SK-N-SH treated with all-trans-retinoic acid at 6 μM for 48 hours (cell line): Measurements from ENCODE around the gene IQCM.

Experiments used
- CREB5 ChIP-seq: fragments of 250-450 bp; sonication (Bioruptor Pico); IDR thresholded peaks from 2 replicates; pipeline ENCODE4 v1.5.1; 2020; ENCODE audit warnings: low read depth, mild to moderate bottlenecking, moderate library complexity
- CSDC2 ChIP-seq: fragments of 250-450 bp; sonication (Bioruptor Pico); IDR thresholded peaks from 2 replicates; pipeline ENCODE4 v1.5.0; 2020; ENCODE audit warnings: mild to moderate bottlenecking, moderate library complexity
- ESRRG ChIP-seq: fragments of 250-450 bp; sonication (Bioruptor Pico); IDR thresholded peaks from 2 replicates; pipeline ENCODE4 v1.6.1; 2021; ENCODE audit warnings: mild to moderate bottlenecking
- GLIS3 ChIP-seq: fragments of 250-450 bp; sonication (Bioruptor Pico); IDR thresholded peaks from 2 replicates; pipeline ENCODE4 v1.5.0; 2020; ENCODE audit warnings: mild to moderate bottlenecking, moderate library complexity
- OSR1 ChIP-seq: fragments of 250-450 bp; sonication (Bioruptor Pico); IDR thresholded peaks from 2 replicates; pipeline ENCODE4 v1.8.0; 2022; ENCODE audit warnings: moderate library complexity, mild to moderate bottlenecking, inconsistent platforms
- PATZ1 ChIP-seq: fragments of 250-450 bp; sonication (Bioruptor Pico); IDR thresholded peaks from 2 replicates; pipeline ENCODE4 v1.8.0; 2020; ENCODE audit warnings: mild to moderate bottlenecking, moderate library complexity, borderline replicate concordance
- PPARA ChIP-seq: fragments of 250-450 bp; sonication (Bioruptor Pico); IDR thresholded peaks from 2 replicates; pipeline ENCODE4 v1.5.0; 2020; ENCODE audit warnings: mild to moderate bottlenecking, borderline replicate concordance
- ZC3H10 ChIP-seq: fragments of 250-450 bp; sonication (Bioruptor Pico); IDR thresholded peaks from 2 replicates; pipeline ENCODE4 v1.5.1; 2021; ENCODE audit warnings: mild to moderate bottlenecking, moderate library complexity
- ZFP30 ChIP-seq: fragments of 450-650 bp; formaldehyde crosslinking; IDR thresholded peaks from 2 replicates; pipeline ENCODE4 v1.5.0; 2022; ENCODE audit warnings: mild to moderate bottlenecking, moderate library complexity
- ZNF565 ChIP-seq: fragments of 450-650 bp; formaldehyde crosslinking; conservative IDR thresholded peaks from 2 replicates; pipeline ENCODE4 v1.5.0; 2020; ENCODE audit warnings: low read depth, mild to moderate bottlenecking, moderate library complexity
- ZNF8 ChIP-seq: fragments of 450-650 bp; formaldehyde crosslinking; IDR thresholded peaks from 2 replicates; pipeline ENCODE4 v1.5.0; 2020; ENCODE audit warnings: mild to moderate bottlenecking, moderate library complexity

GRCh38 chr4:149343614-149344013, 472.0 kb downstream of the IQCM start:
- TF ChIP-seq ZNF565 (CRISPR knock-in tag): no peak
- TF ChIP-seq ZNF8 (CRISPR knock-in tag): no peak
- TF ChIP-seq PPARA (CRISPR knock-in tag): no peak
- TF ChIP-seq ZC3H10: no peak
- no peak for TF ChIP-seq CSDC2 (CRISPR knock-in tag)
- TF ChIP-seq CREB5 (CRISPR knock-in tag): no peak
- no peak for TF ChIP-seq ZFP30
- TF ChIP-seq OSR1 (CRISPR knock-in tag): no peak
- no peak for TF ChIP-seq PATZ1
- no peak for TF ChIP-seq GLIS3
- no peak for TF ChIP-seq ESRRG (CRISPR knock-in tag)
